Measurements from ENCODE around the gene EYS.

EYS gene

GRCh38 chr6:64861039-64861651, 845.9 kb downstream of the EYS start:
- Histone ChIP-seq H3K4me1 (ENCODE audit: insufficient read depth, low read length) (no peaks in the 10 kb centered on the region), H2AFZ (ENCODE audit: low read depth, low read length) (no peak overlapping the region), H3K4me3 (ENCODE audit: low read length) (no peak overlapping the region), H3K27me3 (ENCODE audit: insufficient read depth, low read length) (no peaks in the 10 kb centered on the region), H3K9me3 (ENCODE audit: low read length) (no peaks in the 10 kb centered on the region), H3K36me3 (ENCODE audit: insufficient read depth, low read length) (no peaks in the 10 kb centered on the region)

GRCh38 chr6:64860203-64860602, 846.8 kb downstream of the EYS start:
- no peak overlapping the region for H3K4me3 ChIP-seq (ENCODE audit: low read length)
- no peaks in the 10 kb centered on the region for H3K27me3 ChIP-seq (ENCODE audit: insufficient read depth, low read length)
- no peaks in the 10 kb centered on the region for H3K4me1 ChIP-seq (ENCODE audit: insufficient read depth, low read length)
- no peaks in the 10 kb centered on the region for H3K9me3 ChIP-seq (ENCODE audit: low read length)
- no peak overlapping the region for H2AFZ ChIP-seq (ENCODE audit: low read depth, low read length)
- H3K36me3 ChIP-seq (ENCODE audit: insufficient read depth, low read length), result no peaks in the 10 kb centered on the region

GRCh38 chr6:64850121-64850520, 856.9 kb downstream of the EYS start:
- Histone ChIP-seq H3K27me3 (ENCODE audit: insufficient read depth, low read length) (no peaks in the 10 kb centered on the region), H3K9me3 (ENCODE audit: low read length) (no peaks in the 10 kb centered on the region), H2AFZ (ENCODE audit: low read depth, low read length) (no peak overlapping the region), H3K4me1 (ENCODE audit: insufficient read depth, low read length) (no peaks in the 10 kb centered on the region), H3K36me3 (ENCODE audit: insufficient read depth, low read length) (no peaks in the 10 kb centered on the region), H3K4me3 (ENCODE audit: low read length) (no peak overlapping the region)

- H3K4me1 ChIP-seq (ENCODE audit: insufficient read depth, low read length), result no peaks in the 10 kb centered on the region
- H3K9me3 ChIP-seq (ENCODE audit: low read length), result no peaks in the 10 kb centered on the region
- no peak overlapping the region for H2AFZ ChIP-seq (ENCODE audit: low read depth, low read length)
- no peaks in the 10 kb centered on the region for H3K27me3 ChIP-seq (ENCODE audit: insufficient read depth, low read length)
- no peaks in the 10 kb centered on the region for H3K36me3 ChIP-seq (ENCODE audit: insufficient read depth, low read length)
- H3K4me3 ChIP-seq (ENCODE audit: low read length), result no peak overlapping the region
Measured at GRCh38 chr6:64848467-64848866, 858.6 kb downstream of the EYS start.

GRCh38 chr6:64847396-64847795, 859.6 kb downstream of the EYS start:
- no peaks in the 10 kb centered on the region for H3K4me1 ChIP-seq (ENCODE audit: insufficient read depth, low read length)
- no peak overlapping the region for H3K4me3 ChIP-seq (ENCODE audit: low read length)
- no peaks in the 10 kb centered on the region for H3K36me3 ChIP-seq (ENCODE audit: insufficient read depth, low read length)
- H2AFZ ChIP-seq (ENCODE audit: low read depth, low read length), result no peak overlapping the region
- no peaks in the 10 kb centered on the region for H3K27me3 ChIP-seq (ENCODE audit: insufficient read depth, low read length)
- H3K9me3 ChIP-seq (ENCODE audit: low read length), result no peaks in the 10 kb centered on the region

- no peak overlapping the region for H2AFZ ChIP-seq (ENCODE audit: low read depth, low read length)
- no peaks in the 10 kb centered on the region for H3K27me3 ChIP-seq (ENCODE audit: insufficient read depth, low read length)
- H3K36me3 ChIP-seq (ENCODE audit: insufficient read depth, low read length), result no peaks in the 10 kb centered on the region
- no peak overlapping the region for H3K4me3 ChIP-seq (ENCODE audit: low read length)
- H3K9me3 ChIP-seq (ENCODE audit: low read length), result no peaks in the 10 kb centered on the region
- no peaks in the 10 kb centered on the region for H3K4me1 ChIP-seq (ENCODE audit: insufficient read depth, low read length)
Measured at GRCh38 chr6:64838726-64839125, 868.3 kb downstream of the EYS start.

- Histone ChIP-seq H3K27me3 (ENCODE audit: insufficient read depth, low read length) (no peaks in the 10 kb centered on the region), H2AFZ (ENCODE audit: low read depth, low read length) (no peak overlapping the region), H3K4me1 (ENCODE audit: insufficient read depth, low read length) (no peaks in the 10 kb centered on the region), H3K4me3 (ENCODE audit: low read length) (no peak overlapping the region), H3K9me3 (ENCODE audit: low read length) (no peaks in the 10 kb centered on the region), H3K36me3 (ENCODE audit: insufficient read depth, low read length) (no peaks in the 10 kb centered on the region)
Measured at GRCh38 chr6:64831680-64832079, 875.3 kb downstream of the EYS start.

GRCh38 chr6:64817525-64817924, 889.5 kb downstream of the EYS start:
- Histone ChIP-seq H3K4me3 (ENCODE audit: low read length) (no peak overlapping the region), H3K36me3 (ENCODE audit: insufficient read depth, low read length) (no peaks in the 10 kb centered on the region), H3K4me1 (ENCODE audit: insufficient read depth, low read length) (no peaks in the 10 kb centered on the region), H3K9me3 (ENCODE audit: low read length) (no peaks in the 10 kb centered on the region), H2AFZ (ENCODE audit: low read depth, low read length) (no peak overlapping the region), H3K27me3 (ENCODE audit: insufficient read depth, low read length) (no peaks in the 10 kb centered on the region)

GRCh38 chr6:64815718-64816117, 891.3 kb downstream of the EYS start:
- no peaks in the 10 kb centered on the region for H3K9me3 ChIP-seq (ENCODE audit: low read length)
- no peaks in the 10 kb centered on the region for H3K36me3 ChIP-seq (ENCODE audit: insufficient read depth, low read length)
- H3K4me1 ChIP-seq (ENCODE audit: insufficient read depth, low read length), result no peaks in the 10 kb centered on the region
- no peak overlapping the region for H3K4me3 ChIP-seq (ENCODE audit: low read length)
- no peak overlapping the region for H2AFZ ChIP-seq (ENCODE audit: low read depth, low read length)
- H3K27me3 ChIP-seq (ENCODE audit: insufficient read depth, low read length), result no peaks in the 10 kb centered on the region

GRCh38 chr6:64812138-64812537, 894.9 kb downstream of the EYS start:
- Histone ChIP-seq H3K9me3 (ENCODE audit: low read length) (no peaks in the 10 kb centered on the region), H3K36me3 (ENCODE audit: insufficient read depth, low read length) (no peaks in the 10 kb centered on the region), H3K27me3 (ENCODE audit: insufficient read depth, low read length) (no peaks in the 10 kb centered on the region), H3K4me1 (ENCODE audit: insufficient read depth, low read length) (no peaks in the 10 kb centered on the region), H3K4me3 (ENCODE audit: low read length) (no peak overlapping the region), H2AFZ (ENCODE audit: low read depth, low read length) (no peak overlapping the region)

GRCh38 chr6:64811119-64811518, 895.9 kb downstream of the EYS start:
- H3K36me3 ChIP-seq (ENCODE audit: insufficient read depth, low read length), result no peaks in the 10 kb centered on the region
- no peak overlapping the region for H3K4me3 ChIP-seq (ENCODE audit: low read length)
- H3K9me3 ChIP-seq (ENCODE audit: low read length), result no peaks in the 10 kb centered on the region
- H2AFZ ChIP-seq (ENCODE audit: low read depth, low read length), result no peak overlapping the region
- H3K27me3 ChIP-seq (ENCODE audit: insufficient read depth, low read length), result no peaks in the 10 kb centered on the region
- H3K4me1 ChIP-seq (ENCODE audit: insufficient read depth, low read length), result no peaks in the 10 kb centered on the region

GRCh38 chr6:64807785-64808184, 899.2 kb downstream of the EYS start:
- Histone ChIP-seq H3K4me3 (ENCODE audit: low read length) (no peak overlapping the region), H3K9me3 (ENCODE audit: low read length) (peaks cover 2% of the 10 kb centered on the region), H2AFZ (ENCODE audit: low read depth, low read length) (no peak overlapping the region), H3K36me3 (ENCODE audit: insufficient read depth, low read length) (no peaks in the 10 kb centered on the region), H3K4me1 (ENCODE audit: insufficient read depth, low read length) (no peaks in the 10 kb centered on the region), H3K27me3 (ENCODE audit: insufficient read depth, low read length) (no peaks in the 10 kb centered on the region)

- no peak overlapping the region for H2AFZ ChIP-seq (ENCODE audit: low read depth, low read length)
- no peaks in the 10 kb centered on the region for H3K27me3 ChIP-seq (ENCODE audit: insufficient read depth, low read length)
Measured at GRCh38 chr6:64803470-64804166, 903.4 kb downstream of the EYS start.

GRCh38 chr6:64792534-64792933, 914.5 kb downstream of the EYS start:
- Histone ChIP-seq H3K4me3 (ENCODE audit: low read length) (no peak overlapping the region), H3K36me3 (ENCODE audit: insufficient read depth, low read length) (no peaks in the 10 kb centered on the region), H2AFZ (ENCODE audit: low read depth, low read length) (no peak overlapping the region), H3K4me1 (ENCODE audit: insufficient read depth, low read length) (no peaks in the 10 kb centered on the region), H3K9me3 (ENCODE audit: low read length) (no peaks in the 10 kb centered on the region), H3K27me3 (ENCODE audit: insufficient read depth, low read length) (no peaks in the 10 kb centered on the region)

More at GRCh38 chr6:64803470-64804166, 903.4 kb downstream of the EYS start:
- H3K4me3 ChIP-seq (ENCODE audit: low read length), result no peak overlapping the region
- H3K9me3 ChIP-seq (ENCODE audit: low read length), result peaks cover 3% of the 10 kb centered on the region
- H3K36me3 ChIP-seq (ENCODE audit: insufficient read depth, low read length), result no peaks in the 10 kb centered on the region
- H3K4me1 ChIP-seq (ENCODE audit: insufficient read depth, low read length), result no peaks in the 10 kb centered on the region
